MM.1S (cell line): Measurements from ENCODE around the gene IRS2.

Source experiments
- CTCF ChIP-seq: fragments of 300-600 bp; sonication (generic); IDR thresholded peaks from 2 replicates; pipeline ENCODE4 v1.5.1; 2016; ENCODE audit warnings: antibody characterized with exemption, low read length, mixed read lengths
- EZH2 ChIP-seq: fragments of 300-600 bp; sonication (generic); optimal IDR thresholded peaks from 2 replicates; pipeline ENCODE3; 2017; ENCODE audit warnings: low read depth, mild to moderate bottlenecking, antibody characterized with exemption, low read length, mixed read lengths
- EZH2phosphoT487 ChIP-seq: fragments of 300-600 bp; sonication (generic); IDR thresholded peaks from 2 replicates; pipeline ENCODE4 v1.6.1; 2018; ENCODE audit warnings: antibody characterized with exemption, low read length

GRCh38 chr13:109715902-109716301 is 70.5 kb downstream of the IRS2 start:
- TF ChIP-seq CTCF (no peak), EZH2phosphoT487 (no peak), EZH2 (no peak)
